ENCODE measurements around the gene IQGAP3.

Gene IQGAP3

GRCh38 chr1:156510709-156511108 is 61.7 kb downstream of the IQGAP3 start:
- DNase-seq (ENCODE audit: low spot score): no peak

DNA sequence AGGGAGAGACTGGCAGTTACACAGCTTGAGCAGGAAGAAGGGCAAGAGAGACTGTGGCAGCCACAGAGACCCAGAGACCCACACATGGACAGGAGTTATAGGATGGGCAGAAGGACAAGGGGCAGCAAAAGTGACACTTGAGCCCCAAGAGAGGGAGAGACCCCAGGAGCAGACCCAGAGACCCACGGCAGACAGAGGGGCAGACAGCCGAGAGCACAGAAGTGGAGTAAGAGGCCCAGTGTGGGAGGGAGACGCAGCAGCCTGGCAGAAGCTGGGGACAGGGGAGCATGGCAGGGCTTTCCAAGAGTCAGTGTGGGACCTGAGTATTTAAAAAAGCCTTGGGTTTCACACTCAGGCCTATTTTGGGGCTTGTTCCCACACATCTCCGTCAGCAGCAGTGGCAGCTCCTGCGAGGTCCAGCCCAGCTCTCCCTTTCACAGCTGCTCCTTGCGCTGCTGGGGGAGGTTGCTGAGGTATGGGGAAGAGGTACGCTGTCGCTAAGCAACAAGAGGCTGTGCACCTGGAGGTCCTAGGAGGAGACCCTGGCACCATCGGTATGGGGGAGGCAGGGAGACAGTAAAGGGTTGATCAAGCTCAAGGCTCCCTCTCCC is 62.8 kb downstream of the IQGAP3 start:
- DNase-seq (ENCODE audit: low spot score): no peak

DNA sequence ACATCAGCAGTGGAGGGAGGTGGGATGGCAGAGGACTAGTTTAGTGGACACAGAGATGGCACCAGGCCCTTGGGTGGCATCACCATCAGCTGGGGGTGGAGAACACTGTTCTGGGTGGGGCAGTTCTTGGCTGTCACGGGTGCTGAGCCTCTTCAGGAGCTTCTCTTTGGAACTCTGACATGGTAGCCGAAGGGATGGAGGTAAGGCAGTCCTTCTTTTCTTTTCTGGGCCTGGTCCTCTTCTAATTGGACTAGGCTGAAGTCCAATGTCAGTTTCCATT is 63.5 kb downstream of the IQGAP3 start:
- no peak for DNase-seq (ENCODE audit: low spot score)

- no peak for DNase-seq (ENCODE audit: low spot score)
Observed at GRCh38 chr1:156508205-156508954, 64.0 kb downstream of the IQGAP3 start.

DNA sequence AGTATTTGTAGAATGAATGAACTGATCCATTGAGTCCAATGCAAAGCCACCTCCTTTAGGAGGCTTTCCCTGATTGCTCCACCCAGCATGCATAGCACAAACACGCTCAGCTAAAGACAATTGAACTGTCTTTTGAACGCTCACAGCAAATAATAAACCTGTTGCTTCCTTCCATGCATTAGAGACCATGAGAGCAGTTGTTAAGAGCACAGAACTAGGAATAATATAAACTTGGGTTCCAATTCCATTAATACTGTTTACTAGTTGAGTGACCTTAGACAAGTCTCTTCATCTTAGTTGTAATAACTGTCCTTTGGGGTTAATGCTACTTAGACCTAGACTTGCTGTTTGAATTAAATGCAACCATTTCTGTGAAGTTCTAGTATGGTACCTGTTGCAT is 65.9 kb downstream of the IQGAP3 start:
- DNase-seq (ENCODE audit: low spot score): peak; percentile 2

DNA sequence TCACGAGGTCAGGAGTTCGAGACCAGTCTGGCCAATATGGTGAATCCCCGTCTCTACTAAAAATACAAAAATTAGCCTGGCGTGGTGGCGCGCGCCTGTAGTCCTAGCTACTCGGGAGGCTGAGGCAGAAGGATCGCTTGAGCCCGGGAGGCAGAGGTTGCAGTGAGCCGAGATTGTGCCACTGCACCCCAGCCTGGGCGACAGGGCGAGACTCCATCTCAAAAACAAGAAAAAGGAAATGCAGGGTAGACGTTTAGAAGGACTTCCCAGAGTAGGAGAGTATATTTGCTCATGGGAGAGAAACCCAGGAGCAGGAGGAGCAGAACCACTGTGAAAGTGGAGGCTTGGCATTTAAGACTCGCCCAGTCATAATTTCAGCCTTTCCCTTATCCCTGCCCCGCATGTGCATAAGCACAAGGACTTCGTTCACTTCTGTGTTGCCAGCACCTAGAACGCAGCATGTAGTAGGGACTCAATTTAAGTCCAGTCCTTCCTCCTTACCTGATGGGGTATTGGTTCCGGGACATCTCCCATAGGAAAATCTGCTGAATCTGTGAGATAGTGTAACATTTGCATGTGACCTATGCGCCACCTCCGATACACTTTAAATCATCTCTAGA is 66.6 kb downstream of the IQGAP3 start:
- no peak for DNase-seq (ENCODE audit: low spot score)

DNA sequence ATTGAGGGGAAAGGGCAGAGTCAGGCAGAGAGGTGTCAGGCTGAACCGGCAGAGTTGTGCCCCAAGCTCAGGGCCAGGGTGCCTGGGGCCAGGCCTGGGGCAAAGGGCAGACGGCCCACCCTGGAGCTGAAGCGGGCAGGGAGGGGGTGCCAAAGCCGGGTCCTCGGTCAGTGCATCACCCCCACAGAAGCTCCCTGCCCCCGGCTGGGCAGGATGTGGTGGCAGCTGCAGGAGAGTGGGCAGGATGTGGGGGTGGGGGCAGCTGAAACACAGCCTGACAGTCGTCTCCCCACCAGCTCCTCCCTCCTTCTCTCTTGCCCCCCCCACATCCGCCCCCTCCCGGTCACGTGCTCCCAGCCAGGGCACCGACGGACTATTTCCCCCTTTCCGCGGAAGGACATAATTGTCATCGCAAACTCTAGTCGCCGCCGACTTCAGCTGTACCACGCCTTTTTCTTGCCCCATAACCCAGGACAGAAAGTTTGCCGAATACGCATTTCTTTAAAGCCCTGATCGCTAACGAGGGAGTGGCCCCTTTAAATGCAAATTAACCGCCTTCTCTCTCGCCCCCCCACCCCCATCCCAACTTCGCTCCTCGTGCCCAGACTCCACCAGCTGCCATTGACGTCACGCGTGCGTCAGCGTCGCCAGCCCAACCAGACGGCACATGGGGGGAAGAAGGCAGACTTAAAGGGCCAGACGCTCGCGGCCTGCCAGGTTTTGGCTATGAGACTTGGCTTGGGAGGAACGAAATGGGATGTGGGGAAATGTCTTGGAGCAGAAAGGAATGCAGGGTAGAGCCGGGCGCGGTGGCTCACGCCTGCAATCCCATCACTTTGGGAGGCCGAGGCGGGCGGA is 67.3 kb downstream of the IQGAP3 start:
- DNase-seq (ENCODE audit: low spot score): peak; percentile 99

DNA sequence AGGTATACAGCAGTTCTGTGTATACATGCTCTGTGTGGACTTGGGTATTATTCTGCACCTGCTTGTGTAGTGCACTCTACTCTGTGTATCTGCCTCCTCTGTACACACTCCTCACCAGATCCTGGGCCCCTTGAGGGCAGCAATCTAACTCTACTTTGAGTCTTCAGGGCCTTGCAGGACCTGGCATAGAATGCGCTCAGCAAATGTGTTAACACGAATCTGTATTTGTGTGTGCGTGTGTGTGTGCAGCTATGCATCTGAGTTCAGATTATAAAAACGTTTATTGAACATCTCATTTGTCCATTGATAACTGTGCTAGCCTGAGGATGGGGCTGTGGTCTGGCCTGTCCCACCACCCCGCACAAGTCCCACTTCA is 67.9 kb downstream of the IQGAP3 start:
- no peak for DNase-seq (ENCODE audit: low spot score)

DNA sequence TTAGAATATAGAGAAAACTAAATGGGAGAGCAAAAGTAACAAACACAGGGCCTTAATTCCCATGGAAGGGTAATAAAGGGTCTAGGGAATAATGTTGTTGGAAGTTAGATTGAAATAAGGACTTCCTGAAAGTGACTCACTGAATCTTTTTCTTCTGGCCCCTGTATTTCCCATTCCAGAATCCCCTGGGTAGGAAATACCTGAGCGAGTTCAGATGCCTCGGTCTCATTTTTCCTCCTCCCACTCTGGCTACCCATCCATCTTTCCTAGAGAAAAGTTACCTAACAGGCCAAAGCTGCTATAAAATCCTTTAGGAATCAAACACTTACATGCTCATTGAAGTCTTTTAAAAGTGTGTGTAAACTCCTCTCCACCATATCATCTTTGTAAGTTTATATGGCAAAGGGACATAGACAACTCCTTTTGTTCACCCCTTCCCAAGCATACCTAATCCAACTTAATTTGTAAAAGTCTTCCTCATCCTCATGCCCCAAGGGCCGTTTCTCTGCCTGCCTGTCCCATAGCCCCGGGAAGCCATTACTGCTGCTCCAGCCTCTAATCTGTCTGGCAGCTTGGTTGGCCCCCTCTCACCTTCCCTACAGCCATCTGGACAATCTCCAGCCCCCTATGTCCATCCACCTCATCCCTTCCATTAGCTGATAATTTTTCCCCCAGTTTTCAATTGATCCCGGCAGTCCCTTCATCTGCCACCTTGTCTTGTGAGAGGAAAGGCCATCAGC is 68.5 kb downstream of the IQGAP3 start:
- peak; percentile 49 for DNase-seq (ENCODE audit: low spot score)

GRCh38 chr1:156502894-156503697 is 69.3 kb downstream of the IQGAP3 start:
- DNase-seq (ENCODE audit: low spot score): peak; percentile 76

GRCh38 chr1:156502391-156502893 is 69.9 kb downstream of the IQGAP3 start:
- DNase-seq (ENCODE audit: low spot score): no peak

DNA sequence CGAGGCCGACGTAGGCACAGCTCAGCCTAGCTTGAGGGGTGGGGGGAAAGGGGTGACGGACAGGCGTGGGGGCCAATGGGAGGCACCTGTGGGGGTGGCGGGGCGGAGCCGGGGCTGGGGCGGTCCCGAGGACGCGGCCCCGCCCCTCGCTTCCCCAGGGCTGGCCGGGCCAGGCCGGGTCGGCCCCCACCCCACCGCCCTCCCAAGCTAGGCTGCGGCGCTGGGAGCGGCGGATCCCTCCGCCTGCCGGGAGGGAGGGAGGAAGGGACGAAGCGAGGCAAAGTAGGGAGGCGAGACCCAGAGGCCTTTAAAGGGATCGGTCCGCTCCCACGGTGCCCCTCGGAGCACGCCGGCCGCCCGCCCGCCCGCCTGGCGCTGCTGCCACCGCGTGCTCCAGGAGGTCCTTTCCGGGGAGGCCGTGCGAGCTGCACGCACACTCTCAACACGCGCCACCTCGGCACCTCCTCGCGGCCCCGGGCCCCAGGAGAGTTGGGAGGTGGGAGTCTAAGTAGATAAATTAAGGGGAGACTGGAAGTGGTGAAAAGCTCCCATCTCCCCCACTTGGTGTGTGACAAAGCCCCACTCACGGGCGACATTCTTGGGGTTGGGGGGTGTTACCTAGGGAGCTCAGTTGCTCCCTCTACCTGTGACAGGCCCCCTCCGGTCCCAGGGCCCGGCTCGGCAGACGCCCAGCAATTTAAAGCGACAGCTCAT is 71.4 kb downstream of the IQGAP3 start:
- DNase-seq (ENCODE audit: low spot score): peak; percentile 99

- no peak for DNase-seq (ENCODE audit: low spot score)
Observed at GRCh38 chr1:156500543-156500792, 71.9 kb downstream of the IQGAP3 start, which contains the start of gene MEF2D. MEF2D (minus strand) TSS chr1:156500775; CDS start chr1:156483292, 17,483 bp downstream.

GRCh38 chr1:156499842-156500542 is 72.4 kb downstream of the IQGAP3 start:
- DNase-seq (ENCODE audit: low spot score): peak; percentile 91

- no peak for DNase-seq (ENCODE audit: low spot score)
Observed at GRCh38 chr1:156499194-156499841, 73.0 kb downstream of the IQGAP3 start.

GRCh38 chr1:156498432-156499193 is 73.8 kb downstream of the IQGAP3 start:
- peak; percentile 65 for DNase-seq (ENCODE audit: low spot score)

DNA sequence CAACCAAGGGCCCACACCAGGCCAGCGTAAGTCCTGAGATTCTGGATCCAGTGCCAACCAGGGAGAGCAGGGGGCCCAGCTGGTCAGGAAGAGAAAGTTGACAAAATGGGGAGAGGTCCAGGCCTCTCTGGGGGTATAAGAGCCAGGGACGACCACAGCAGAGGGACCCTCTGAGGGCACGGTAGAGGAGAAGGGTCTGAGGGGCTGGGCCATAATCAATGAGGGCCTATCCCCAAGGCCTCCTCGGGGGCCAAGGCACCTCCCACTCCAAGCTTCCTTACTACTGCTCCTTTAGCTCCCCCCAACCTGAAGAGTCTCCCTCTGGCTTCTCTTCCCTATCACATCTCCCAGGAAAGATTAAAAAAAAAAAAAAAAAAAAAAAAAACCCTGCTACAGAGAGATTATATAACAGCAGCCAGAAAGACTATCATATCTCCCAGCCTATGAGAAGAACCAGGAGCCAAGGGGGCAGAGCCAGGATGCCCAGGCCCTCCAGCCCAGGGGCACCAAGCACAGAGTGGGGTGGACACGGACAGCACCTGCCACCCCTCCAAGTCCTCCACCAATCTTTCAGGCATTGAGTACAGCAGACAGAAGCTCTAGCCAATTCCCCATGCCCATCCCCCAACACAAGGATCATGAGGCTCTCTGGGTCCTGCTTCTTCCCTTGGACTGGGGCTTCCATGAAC is 74.5 kb downstream of the IQGAP3 start:
- DNase-seq (ENCODE audit: low spot score): peak; percentile 46

Measured in left forelimb (tissue), 1 donor.